ENCODE results near the gene LPIN3. TPM values are rescaled to one million over a fixed set of nuclear protein-coding genes. Genes with fewer than 3 reads are reported as not detected.

Gene LPIN3
- total and polyA plus RNA-seq, 2 donors (not counting 3 experiments of a cell fraction or from before 2014, with no cell fraction given): 2.1 to 3.0 TPM

- no peak overlapping the region for H3K4me2 ChIP-seq (ENCODE audit: insufficient read depth, low read length)
- no peak for FAIRE-seq
- H3K36me3 ChIP-seq (ENCODE audit: control insufficient read depth in 2 of 2, extremely low read depth in 1 of 2, insufficient read depth in 2 of 2, low read length in 2 of 2): no peaks in the 10 kb centered on the region
- H4K20me1 ChIP-seq (replicated peaks; ENCODE audit: control insufficient read depth, extremely low read depth, insufficient read depth, low read length): no peaks in the 10 kb centered on the region
- no peaks in the 10 kb centered on the region for H3K9me3 ChIP-seq (replicated peaks; ENCODE audit: control insufficient read depth, insufficient read depth, low read length)
- no peaks in the 10 kb centered on the region for H3K27me3 ChIP-seq (ENCODE audit: control insufficient read depth in 2 of 2, insufficient read depth in 2 of 2, low read length in 2 of 2)
- H3K9ac ChIP-seq (replicated peaks; ENCODE audit: extremely low read depth, insufficient read depth, low read length): no peak overlapping the region
- H3K4me3 ChIP-seq (replicated peaks in 1 of 3; ENCODE audit: insufficient read depth in 1 of 3, low read depth in 1 of 3, low read length in 3 of 3): no peak overlapping the region
- ChIA-PET CTCF (interaction anchor here (1.2 to 1.7 kb wide), 5 partner anchors 9 to 107 kb away, joined by 3 to 6 read pairs (median 3); no protein-coding TSS in a partner anchor), POLR2A (no interaction called here)
- H3K9me1 ChIP-seq (replicated peaks; ENCODE audit: control insufficient read depth, extremely low read depth, insufficient read depth, low read length): no peaks in the 10 kb centered on the region
- BruUV-seq (replicated peaks): no TSS peak
- H3K27ac ChIP-seq (ENCODE audit: insufficient read depth, low read depth, low read length): no peak overlapping the region
- peaks cover 29% of the 10 kb centered on the region for H3K79me2 ChIP-seq (ENCODE audit: control insufficient read depth, insufficient read depth, low read length)
- no peak overlapping the region for H2AFZ ChIP-seq (ENCODE audit: low read depth, low read length)
- DNase-seq (ENCODE audit: low read depth, low spot score): no peak
- dilution Hi-C loops (cut with MboI; ENCODE audit: extremely low pct_ligation_motif_present, low sequenced_read_pairs) (no loop called here), intact Hi-C loops (cut with micrococcal nuclease) (no loop called here)
- TF ChIP-seq CTCF (IDR thresholded peaks at IDR 0.05; ENCODE audit: extremely low read depth in 1 of 2, insufficient read depth in 1 of 2, low read depth in 1 of 2, low read length in 2 of 2) (no peak), JUN (IDR thresholded peaks at IDR 0.05; ENCODE audit: borderline replicate concordance, insufficient read depth, insufficient read length, low read depth) (no peak), POLR2A (IDR thresholded peaks at IDR 0.05; ENCODE audit: low read depth, low read length) (no peak), EZH2 (IDR thresholded peaks at IDR 0.05; ENCODE audit: borderline replicate concordance, low read depth, low read length, severe bottlenecking) (no peak), GATA2 (IDR thresholded peaks at IDR 0.05; ENCODE audit: insufficient read depth, insufficient read length, low read depth, low read length) (no peak), MAX (IDR thresholded peaks at IDR 0.05; ENCODE audit: insufficient read depth, insufficient read length) (no peak), MYC (IDR thresholded peaks at IDR 0.05; ENCODE audit: low read depth, low read length) (no peak)
- H3K4me1 ChIP-seq (ENCODE audit: control insufficient read depth, extremely low read depth, insufficient read depth, low read length): peaks cover 17% of the 10 kb centered on the region
Observed at GRCh38 chr20:41304002-41304401, 36.6 kb upstream of the LPIN3 start.
